ENCODE results near the gene PTPRN2.

- no peak for TF ChIP-seq CTCF (IDR thresholded peaks at IDR 0.05; ENCODE audit: control extremely low read depth in 1 of 3, insufficient read depth in 1 of 3, low read depth in 1 of 3, low read length in 3 of 3)
- no peak for TF ChIP-seq POLR2A (IDR thresholded peaks at IDR 0.05; ENCODE audit: control extremely low read depth in 1 of 2, low read depth in 2 of 2, low read length in 2 of 2)
- no peak for TF ChIP-seq NRF1 (IDR thresholded peaks at IDR 0.05; ENCODE audit: low read depth, low read length)
- TF ChIP-seq TCF12 (IDR thresholded peaks at IDR 0.05; ENCODE audit: low read depth, low read length) = no peak
- no peak for TF ChIP-seq TBP (IDR thresholded peaks at IDR 0.05; ENCODE audit: low read depth, low read length)
- TF ChIP-seq CEBPB (IDR thresholded peaks at IDR 0.05; ENCODE audit: low read depth, low read length) = no peak
- no peak for TF ChIP-seq CBX8 (IDR thresholded peaks at IDR 0.05; ENCODE audit: borderline replicate concordance, low read depth, low read length)
- TF ChIP-seq BACH1 (IDR thresholded peaks at IDR 0.05; ENCODE audit: low read length) = no peak
- TF ChIP-seq JUND (IDR thresholded peaks at IDR 0.05; ENCODE audit: low read length) = no peak
- no peak for TF ChIP-seq TAF1 (IDR thresholded peaks at IDR 0.05; ENCODE audit: low read depth, low read length)
These were observed 444.2 kb downstream of the PTPRN2 start for GRCh38 chr7:158143196-158144120.

All from H1 (cell line).